Endodermal cell (in vitro differentiated cells): ENCODE results near the gene EPSTI1. TPM values are rescaled to one million over a fixed set of nuclear protein-coding genes. Genes with fewer than 3 reads are reported as not detected.
"Not testable (repeated sequence)": the region's sequence is repeated elsewhere in the genome, so short reads cannot be mapped to it uniquely, and the experiment has no call there.

Source experiments
- DNase-seq: peaks from one replicate; pipeline ENCODE4 v3.0.0-alpha.2; 2017
- H3K27ac ChIP-seq: 2 replicates; pipeline ENCODE4 v1.5.1; 2013; ENCODE audit warnings: mild to moderate bottlenecking, low read depth, low read length, moderate library complexity
- H3K27me3 ChIP-seq: 2 replicates; pipeline ENCODE4 v1.6.1; 2013; ENCODE audit warnings: mild to moderate bottlenecking, low read length, moderate library complexity; ENCODE audit not compliant: insufficient read depth, control insufficient read depth, poor library complexity, severe bottlenecking
- H3K36me3 ChIP-seq: 2 replicates; pipeline ENCODE4 v1.7.0; 2013; ENCODE audit warnings: mild to moderate bottlenecking, low read length, moderate library complexity; ENCODE audit not compliant: control insufficient read depth, insufficient read depth
- H3K4me1 ChIP-seq: one replicate; pipeline ENCODE4 v1.7.0; 2013; ENCODE audit warnings: low read length; ENCODE audit not compliant: control insufficient read depth, insufficient read depth
- H3K4me3 ChIP-seq: 2 replicates; pipeline ENCODE4 v1.5.1; 2013; ENCODE audit warnings: mild to moderate bottlenecking, low read length, moderate library complexity
- H3K9ac ChIP-seq: 2 replicates; pipeline ENCODE4 v1.6.1; 2013; ENCODE audit warnings: mild to moderate bottlenecking, low read length, moderate library complexity; ENCODE audit not compliant: poor library complexity, severe bottlenecking; ENCODE audit errors: extremely low read depth
- H3K9me3 ChIP-seq: 2 replicates; pipeline ENCODE4 v1.6.1; 2013; ENCODE audit warnings: mild to moderate bottlenecking, low read length, moderate library complexity; ENCODE audit not compliant: control insufficient read depth
- H3K27ac Mint-ChIP-seq: 2 replicates; pipeline ENCODE4 v1.8.0; 2020; ENCODE audit warnings: mixed read lengths
- H3K27me3 Mint-ChIP-seq: 2 replicates; pipeline ENCODE4 v1.8.0; 2021; ENCODE audit warnings: mild to moderate bottlenecking, mixed read lengths; ENCODE audit not compliant: insufficient read depth
- H3K36me3 Mint-ChIP-seq: 2 replicates; pipeline ENCODE4 v1.8.0; 2020; ENCODE audit warnings: low read depth, mixed read lengths
- H3K4me1 Mint-ChIP-seq: 2 replicates; pipeline ENCODE4 v1.8.0; 2020; ENCODE audit warnings: mixed read lengths
- H3K4me3 Mint-ChIP-seq: 2 replicates; pipeline ENCODE4 v1.8.0; 2020; ENCODE audit warnings: mild to moderate bottlenecking, moderate library complexity, mixed read lengths
- H3K9me3 Mint-ChIP-seq: 2 replicates; pipeline ENCODE4 v1.8.0; 2020; ENCODE audit warnings: mild to moderate bottlenecking, mixed read lengths
- WGBS, 2 experiments: methylation state at CpG; one replicate each; pipeline versions ENCODE4 v1.1.5 to v1.1.7; 2013; ENCODE audit warnings: missing lambda C conversion rate in 2 of 2, mixed read lengths in 1 of 2; ENCODE audit not compliant: insufficient coverage in 1 of 2, insufficient read length in 1 of 2; 5-methylcytosine and 5-hydroxymethylcytosine counted together
- total RNA-seq, 2 donors: library from RNA; stranded (reverse); fragmentation: NEBNext Ultra II Directional in 1 of 2; extraction: Animal tissue kit (Norgen Biotek cat#: 25700) in 1 of 2; gene quantifications; 2 replicates in 1 of 2; 3 replicates in 1 of 2; pipeline ENCODE4 v1.2.1, GENCODE V29; 2021
- TF ChIP-seq, protein P1 (sequence below): fragments of 200-600 bp; sonication (generic); conservative IDR thresholded peaks from 2 replicates; pipeline ENCODE4 v1.5.0; 2021; ENCODE audit warnings: antibody characterized with exemption, mild to moderate bottlenecking

Gene EPSTI1
- total RNA-seq, 2 donors from 2014 or later, result 33.8 to 101 TPM

DNA sequence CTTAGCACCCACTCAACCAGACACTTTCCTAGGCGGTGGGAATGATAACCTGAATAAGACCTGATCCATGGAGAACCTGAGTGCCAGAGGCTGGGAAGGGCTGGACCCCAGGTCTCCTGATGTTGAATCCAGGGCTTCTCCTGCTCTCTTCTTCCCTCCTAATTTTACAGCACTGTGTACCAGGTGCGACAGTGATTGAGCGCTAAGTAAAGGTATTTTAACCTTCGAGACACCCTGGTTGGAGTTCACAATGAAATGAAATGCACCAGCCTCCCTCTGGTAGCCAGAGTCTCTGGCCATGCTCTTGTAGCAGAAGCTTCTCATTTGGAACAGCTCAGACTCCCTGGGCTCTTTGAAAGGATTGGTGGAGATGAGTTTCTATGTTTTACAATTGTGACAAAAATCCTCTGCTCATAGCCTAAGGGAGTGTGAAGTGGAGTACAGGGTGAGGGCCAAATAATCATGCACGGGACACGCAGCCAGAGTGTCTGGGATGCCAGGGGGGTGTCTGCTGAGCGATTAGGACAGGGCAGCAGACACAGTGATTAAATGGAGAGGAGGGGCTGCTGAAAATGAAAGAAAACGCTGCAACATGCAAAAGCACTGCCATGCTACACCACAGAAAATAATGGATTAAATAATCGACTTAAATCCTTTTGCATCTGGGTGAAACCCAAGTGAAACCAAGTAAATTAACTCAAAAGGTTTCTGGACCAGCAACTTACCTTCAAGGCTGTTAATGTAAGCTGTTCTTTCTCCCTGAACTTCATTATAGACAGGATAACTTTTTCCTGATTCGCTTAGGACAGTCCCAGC lies 126.9 kb downstream of the EPSTI1 start:
- WGBS, 2 experiments, result 91 to 95% methylated on average over 4 to 10 of the region's 10 CpGs
- peaks cover 4% of the 10 kb centered on the region for H3K9me3 Mint-ChIP-seq
- TF ChIP-seq, protein P1, sequence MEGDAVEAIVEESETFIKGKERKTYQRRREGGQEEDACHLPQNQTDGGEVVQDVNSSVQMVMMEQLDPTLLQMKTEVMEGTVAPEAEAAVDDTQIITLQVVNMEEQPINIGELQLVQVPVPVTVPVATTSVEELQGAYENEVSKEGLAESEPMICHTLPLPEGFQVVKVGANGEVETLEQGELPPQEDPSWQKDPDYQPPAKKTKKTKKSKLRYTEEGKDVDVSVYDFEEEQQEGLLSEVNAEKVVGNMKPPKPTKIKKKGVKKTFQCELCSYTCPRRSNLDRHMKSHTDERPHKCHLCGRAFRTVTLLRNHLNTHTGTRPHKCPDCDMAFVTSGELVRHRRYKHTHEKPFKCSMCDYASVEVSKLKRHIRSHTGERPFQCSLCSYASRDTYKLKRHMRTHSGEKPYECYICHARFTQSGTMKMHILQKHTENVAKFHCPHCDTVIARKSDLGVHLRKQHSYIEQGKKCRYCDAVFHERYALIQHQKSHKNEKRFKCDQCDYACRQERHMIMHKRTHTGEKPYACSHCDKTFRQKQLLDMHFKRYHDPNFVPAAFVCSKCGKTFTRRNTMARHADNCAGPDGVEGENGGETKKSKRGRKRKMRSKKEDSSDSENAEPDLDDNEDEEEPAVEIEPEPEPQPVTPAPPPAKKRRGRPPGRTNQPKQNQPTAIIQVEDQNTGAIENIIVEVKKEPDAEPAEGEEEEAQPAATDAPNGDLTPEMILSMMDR, result no peak

GRCh38 chr13:42862370-42862769 lies 129.7 kb downstream of the EPSTI1 start:
- not testable (repeated sequence) for H3K27me3 ChIP-seq, H3K9me3 ChIP-seq, H3K4me3 ChIP-seq, DNase-seq, H3K27me3 Mint-ChIP-seq, H3K4me1 ChIP-seq, H3K27ac ChIP-seq, H3K36me3 ChIP-seq, H3K27ac Mint-ChIP-seq, H3K4me3 Mint-ChIP-seq, H3K9ac ChIP-seq
- WGBS, 2 experiments, result 95 to 100% methylated on average over 2 of the region's 2 CpGs
- H3K4me1 Mint-ChIP-seq, result peaks cover 15% of the 10 kb centered on the region
- H3K9me3 Mint-ChIP-seq, result peaks cover 10% of the 10 kb centered on the region
- peaks cover 63% of the 10 kb centered on the region for H3K36me3 Mint-ChIP-seq

More for the DNA sequence above, 126.9 kb downstream of the EPSTI1 start:
- no peaks in the 10 kb centered on the region for H3K27me3 Mint-ChIP-seq
- no peak overlapping the region for H3K27ac Mint-ChIP-seq
- Histone ChIP-seq H3K4me3 (no peak overlapping the region), H3K4me1 (no peaks in the 10 kb centered on the region), H3K27ac (no peak overlapping the region), H3K9me3 (no peaks in the 10 kb centered on the region), H3K9ac (no peak overlapping the region), H3K27me3 (no peaks in the 10 kb centered on the region), H3K36me3 (no peaks in the 10 kb centered on the region)
- H3K4me1 Mint-ChIP-seq, result peaks cover 24% of the 10 kb centered on the region
- peaks cover 57% of the 10 kb centered on the region for H3K36me3 Mint-ChIP-seq
- DNase-seq, result no peak
- no peak overlapping the region for H3K4me3 Mint-ChIP-seq

DNA sequence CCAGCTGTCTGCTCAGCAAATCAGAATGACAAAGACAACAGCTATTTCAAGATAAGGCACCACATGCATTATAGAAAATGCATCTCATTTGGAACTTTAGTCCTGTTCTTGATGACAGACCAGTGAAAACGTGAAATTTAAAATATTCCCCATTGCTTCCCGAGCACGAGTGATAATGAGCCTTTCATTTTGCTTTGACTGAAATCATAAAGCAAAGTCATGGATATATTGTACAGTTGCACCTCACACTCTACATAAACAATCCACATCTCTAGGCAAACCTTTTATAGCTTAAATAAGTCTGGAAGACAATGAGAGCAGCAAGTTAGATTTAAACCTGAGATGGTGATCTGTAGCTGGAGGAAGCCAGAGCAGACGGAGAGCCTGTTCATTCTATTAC lies 131.6 kb downstream of the EPSTI1 start:
- Histone ChIP-seq H3K4me1 (no peaks in the 10 kb centered on the region), H3K9me3 (no peaks in the 10 kb centered on the region), H3K27me3 (no peaks in the 10 kb centered on the region), H3K4me3 (no peak overlapping the region), H3K36me3 (no peaks in the 10 kb centered on the region), H3K9ac (no peak overlapping the region), H3K27ac (no peak overlapping the region)
- H3K27ac Mint-ChIP-seq, result no peak overlapping the region
- WGBS, 2 experiments, result 95 to 99% methylated on average over 3 to 4 of the region's 4 CpGs
- no peaks in the 10 kb centered on the region for H3K27me3 Mint-ChIP-seq
- peaks cover 10% of the 10 kb centered on the region for H3K9me3 Mint-ChIP-seq
- TF ChIP-seq, protein P1, result no peak
- H3K36me3 Mint-ChIP-seq, result peaks cover 50% of the 10 kb centered on the region
- peaks cover 20% of the 10 kb centered on the region for H3K4me1 Mint-ChIP-seq
- H3K4me3 Mint-ChIP-seq, result no peak overlapping the region
- no peak for DNase-seq
